Body of pancreas (tissue), 4 donors: ENCODE measurements around the gene DHRS11. TPM values are rescaled to one million over a fixed set of nuclear protein-coding genes. Genes with fewer than 3 reads are reported as not detected.

ENCODE experiments used
- ATAC-seq: fragments of 150-250 bp; one replicate; pipeline ENCODE4 v1.9.1; 2016
- DNase-seq, 4 donors: peaks; one replicate each; pipeline ENCODE4 v3.0.0-alpha.2; 2019
- H3K27ac ChIP-seq, 4 donors: fragments of 200-600 bp; sonication (generic); 1 replicate in 3 of 4; 2 replicates in 1 of 4; pipeline versions ENCODE4 v1.5.1 to v1.6.1; 2016 to 2019; ENCODE audit warnings: mild to moderate bottlenecking in 1 of 4, mixed read lengths in 1 of 4, moderate library complexity in 1 of 4
- H3K27me3 ChIP-seq, 2 donors: fragments of 200-600 bp; sonication (generic); one replicate each; pipeline ENCODE4 v1.6.0; 2016; ENCODE audit warnings: mild to moderate bottlenecking in 1 of 2
- H3K36me3 ChIP-seq, 2 donors: fragments of 200-600 bp; sonication (generic); replicated peaks in 1 of 2; 2 replicates each; pipeline ENCODE4 v1.5.1; 2016; ENCODE audit warnings: low read depth in 2 of 2; ENCODE audit not compliant: insufficient read depth in 1 of 2
- H3K4me1 ChIP-seq: fragments of 200-600 bp; sonication (generic); one replicate; pipeline ENCODE4 v1.6.0; 2016
- H3K4me3 ChIP-seq, 2 donors: fragments of 200-600 bp; sonication (generic); 1 replicate in 1 of 2; 2 replicates in 1 of 2; pipeline ENCODE4 v1.5.1; 2016 to 2019
- H3K9me3 ChIP-seq, 3 donors: fragments of 200-600 bp; sonication (generic); 1 replicate in 2 of 3; 2 replicates in 1 of 3; pipeline ENCODE4 v1.5.1; 2016
- POLR2A ChIP-seq, 3 donors: fragments of 450-650 bp; IDR thresholded peaks; one replicate each; pipeline ENCODE4 v1.6.1; 2016; ENCODE audit warnings: antibody characterized with exemption in 3 of 3, mild to moderate bottlenecking in 2 of 3
- WGBS, 2 donors: methylation state at CpG; one replicate each; pipeline ENCODE4 v1.1.5; 2017; 5-methylcytosine and 5-hydroxymethylcytosine counted together
- intact Hi-C: fragments of 100-400 bp; cut with DNase I; formaldehyde crosslinking; loops from one replicate; pipeline ENCODE4 v1.15.1; 2023
- total RNA-seq, 2 donors: library from RNA; depleted of rRNA; stranded (reverse); fragments of >200 nt; gene quantifications; one replicate each; pipeline ENCODE4 v1.1.0, GENCODE V29; 2016
- TF ChIP-seq, protein P1 (sequence below), 7 experiments: fragments of 450-650 bp in 4 of 7; fragments of 200-600 bp in 3 of 7; sonication (generic) in 3 of 7; IDR thresholded peaks; one replicate each; pipeline ENCODE4 v1.5.1; 2016 to 2019; ENCODE audit warnings: antibody characterized with exemption in 7 of 7

DHRS11 gene
- total RNA-seq, 2 donors from 2014 or later, result 7.0 to 16.5 TPM

GRCh38 chr17:36616061-36617029 is 24.7 kb downstream of the DHRS11 start:
- intact Hi-C loops, result no loop called here
- Histone ChIP-seq H3K27ac (no peak overlapping the region), H3K4me3 (no peak overlapping the region), H3K36me3 (no peaks in the 10 kb centered on the region), H3K27me3 (no peaks in the 10 kb centered on the region), H3K4me1 (no peaks in the 10 kb centered on the region), H3K9me3 (no peaks in the 10 kb centered on the region)
- DNase-seq (no peak), ATAC-seq (no peak)
- TF ChIP-seq POLR2A (IDR thresholded peaks at IDR 0.05), result no peak
- TF ChIP-seq, protein P1, sequence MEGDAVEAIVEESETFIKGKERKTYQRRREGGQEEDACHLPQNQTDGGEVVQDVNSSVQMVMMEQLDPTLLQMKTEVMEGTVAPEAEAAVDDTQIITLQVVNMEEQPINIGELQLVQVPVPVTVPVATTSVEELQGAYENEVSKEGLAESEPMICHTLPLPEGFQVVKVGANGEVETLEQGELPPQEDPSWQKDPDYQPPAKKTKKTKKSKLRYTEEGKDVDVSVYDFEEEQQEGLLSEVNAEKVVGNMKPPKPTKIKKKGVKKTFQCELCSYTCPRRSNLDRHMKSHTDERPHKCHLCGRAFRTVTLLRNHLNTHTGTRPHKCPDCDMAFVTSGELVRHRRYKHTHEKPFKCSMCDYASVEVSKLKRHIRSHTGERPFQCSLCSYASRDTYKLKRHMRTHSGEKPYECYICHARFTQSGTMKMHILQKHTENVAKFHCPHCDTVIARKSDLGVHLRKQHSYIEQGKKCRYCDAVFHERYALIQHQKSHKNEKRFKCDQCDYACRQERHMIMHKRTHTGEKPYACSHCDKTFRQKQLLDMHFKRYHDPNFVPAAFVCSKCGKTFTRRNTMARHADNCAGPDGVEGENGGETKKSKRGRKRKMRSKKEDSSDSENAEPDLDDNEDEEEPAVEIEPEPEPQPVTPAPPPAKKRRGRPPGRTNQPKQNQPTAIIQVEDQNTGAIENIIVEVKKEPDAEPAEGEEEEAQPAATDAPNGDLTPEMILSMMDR (IDR thresholded peaks at IDR 0.05), result no peak
- WGBS, 2 donors, result 72 to 84% methylated on average over 15 to 16 of the region's 16 CpGs

DNA sequence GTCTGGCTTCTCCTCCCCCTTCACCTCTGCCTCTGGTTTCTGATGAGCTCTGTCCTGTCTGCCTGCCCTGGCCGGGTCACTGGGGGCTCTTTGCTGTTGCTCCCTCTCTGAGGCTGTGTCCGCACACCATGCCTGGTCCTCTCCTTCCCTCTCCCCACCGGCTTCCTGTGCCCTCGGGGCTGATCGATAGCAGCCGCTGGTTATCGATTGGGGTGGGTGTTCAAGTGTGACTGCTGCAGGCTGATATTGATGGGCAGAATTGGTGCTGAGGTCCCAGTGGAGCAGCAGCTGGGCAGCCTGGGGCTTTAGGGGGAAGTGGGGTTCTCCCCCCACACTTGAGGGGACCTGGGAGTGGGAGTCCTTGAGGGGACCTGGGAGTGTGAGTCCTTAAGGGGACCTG is 26.1 kb downstream of the DHRS11 start:
- TF ChIP-seq, protein P1 (IDR thresholded peaks at IDR 0.05), result no peak
- TF ChIP-seq POLR2A (IDR thresholded peaks at IDR 0.05), result no peak
- H3K4me1 ChIP-seq, result no peaks in the 10 kb centered on the region
- DNase-seq (no peak), ATAC-seq (no peak)
- WGBS, 2 donors, result 63% methylated on average over 7 of the region's 7 CpGs
- no peak overlapping the region for H3K4me3 ChIP-seq
- no peaks in the 10 kb centered on the region for H3K9me3 ChIP-seq
- H3K27me3 ChIP-seq, result no peaks in the 10 kb centered on the region
- no peaks in the 10 kb centered on the region for H3K36me3 ChIP-seq
- H3K27ac ChIP-seq, result no peak overlapping the region
- intact Hi-C loops, result no loop called here

DNA sequence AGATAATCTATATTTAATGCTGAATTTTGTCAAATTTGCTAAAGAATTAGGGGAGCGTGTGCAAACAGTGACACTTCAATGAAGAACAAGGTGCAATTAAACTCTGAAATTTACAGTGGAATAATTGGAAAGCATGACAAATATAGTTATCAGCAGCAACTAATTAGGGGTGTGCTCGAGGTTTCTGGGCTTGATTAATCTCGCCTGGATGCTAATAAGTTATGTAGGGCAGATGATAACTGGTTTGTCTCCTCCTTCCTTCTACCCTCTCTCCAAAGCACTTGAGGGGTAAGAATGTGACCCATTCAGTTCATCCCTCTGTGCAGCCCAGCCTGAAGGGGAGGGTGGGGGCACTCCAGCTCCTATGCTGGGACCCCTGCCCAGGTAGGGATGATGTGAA is 31.6 kb downstream of the DHRS11 start:
- Histone ChIP-seq H3K9me3 (no peaks in the 10 kb centered on the region), H3K27me3 (no peaks in the 10 kb centered on the region), H3K4me3 (no peak overlapping the region), H3K27ac (no peak overlapping the region), H3K4me1 (no peaks in the 10 kb centered on the region), H3K36me3 (no peaks in the 10 kb centered on the region)
- ATAC-seq, result no peak
- DNase-seq, result no peak
- TF ChIP-seq POLR2A (IDR thresholded peaks at IDR 0.05), result no peak
- TF ChIP-seq, protein P1 (IDR thresholded peaks at IDR 0.05), result no peak
- intact Hi-C loops, result no loop called here
- 58 to 75% methylated on average over 3 of the region's 3 CpGs for WGBS, 2 donors

GRCh38 chr17:36625188-36625587 is 33.5 kb downstream of the DHRS11 start:
- 76 to 84% methylated on average over 7 of the region's 7 CpGs for WGBS, 2 donors
- no peak for ATAC-seq
- no peak for TF ChIP-seq POLR2A (IDR thresholded peaks at IDR 0.05)
- TF ChIP-seq, protein P1 (IDR thresholded peaks at IDR 0.05), result no peak
- H3K27me3 ChIP-seq, result no peaks in the 10 kb centered on the region
- DNase-seq, result no peak
- intact Hi-C loops, result no loop called here
- no peaks in the 10 kb centered on the region for H3K9me3 ChIP-seq
- H3K4me1 ChIP-seq, result no peaks in the 10 kb centered on the region
- no peaks in the 10 kb centered on the region for H3K36me3 ChIP-seq
- no peak overlapping the region for H3K27ac ChIP-seq
- H3K4me3 ChIP-seq, result no peak overlapping the region
